GM19455 (cell line): ENCODE data around the gene FITM2.

ENCODE experiments used
- ATAC-seq: cut with Tn5 transposase; IDR thresholded peaks from one replicate; pipeline ENCODE4 v1.9.1; 2021; ENCODE audit not compliant: unreplicated experiment

Gene FITM2

GRCh38 chr20:44284032-44284431 is 27.0 kb downstream of the FITM2 start:
- ATAC-seq, result no peak

- ATAC-seq, result no peak
Observed at GRCh38 chr20:44282192-44282591, 28.8 kb downstream of the FITM2 start.

- ATAC-seq, result no peak
Observed at GRCh38 chr20:44280387-44280786, 30.6 kb downstream of the FITM2 start.

GRCh38 chr20:44279228-44279627 is 31.8 kb downstream of the FITM2 start:
- no peak for ATAC-seq

- no peak for ATAC-seq
Observed at GRCh38 chr20:44274303-44275017, 36.5 kb downstream of the FITM2 start.

GRCh38 chr20:44273231-44274215 is 37.5 kb downstream of the FITM2 start:
- no peak for ATAC-seq

GRCh38 chr20:44271915-44272663 is 38.9 kb downstream of the FITM2 start:
- no peak for ATAC-seq

GRCh38 chr20:44268802-44269201 is 42.2 kb downstream of the FITM2 start:
- ATAC-seq, result no peak

- no peak for ATAC-seq
Observed at GRCh38 chr20:44264287-44264686, 46.7 kb downstream of the FITM2 start.

GRCh38 chr20:44258226-44258890 is 52.6 kb downstream of the FITM2 start:
- ATAC-seq, result no peak

- ATAC-seq, result no peak
Observed at GRCh38 chr20:44256961-44257360, 54.0 kb downstream of the FITM2 start.

- ATAC-seq, result no peak
Observed at GRCh38 chr20:44255942-44256341, 55.1 kb downstream of the FITM2 start.

GRCh38 chr20:44254073-44254472 is 56.9 kb downstream of the FITM2 start:
- ATAC-seq, result no peak

GRCh38 chr20:44253528-44253927 is 57.5 kb downstream of the FITM2 start:
- ATAC-seq, result no peak
